OCI-LY3 (cell line): ENCODE data around the gene ACMSD.
A peak's percentile ranks its signal among the peaks of the same experiment; 100 is the strongest.

Experiments
- H2AFZ ChIP-seq: fragments of 200-600, 300-600 bp; shearing (Covaris generic); 2 replicates; pipeline ENCODE4 v1.6.0; 2014; ENCODE audit warnings: antibody characterized with exemption, low read depth, low read length
- H3K27ac ChIP-seq: fragments of 200-600, 300-600 bp; sonication (generic); 2 replicates; pipeline ENCODE4 v1.5.1; 2014; ENCODE audit warnings: mild to moderate bottlenecking, low read length, moderate library complexity, mixed read lengths
- H3K27me3 ChIP-seq: fragments of 200-600, 300-600 bp; sonication (generic); 2 replicates; pipeline ENCODE4 v1.6.1; 2014; ENCODE audit warnings: low read depth, low read length, mixed read lengths
- H3K36me3 ChIP-seq: fragments of 200-600, 300-600 bp; sonication (generic); replicated peaks from 2 replicates; pipeline ENCODE3; 2014; ENCODE audit warnings: low read depth, low read length, mixed read lengths
- H3K4me1 ChIP-seq: fragments of 300-600, 200-600 bp; sonication (generic); 2 replicates; pipeline ENCODE4 v1.6.1; 2014; ENCODE audit warnings: low read length, mixed read lengths
- H3K4me2 ChIP-seq: fragments of 200-600, 300-600 bp; sonication (generic); 2 replicates; pipeline ENCODE4 v1.6.1; 2014; ENCODE audit warnings: low read length, mixed read lengths
- H3K4me3 ChIP-seq: fragments of 300-600, 200-600 bp; sonication (generic); 2 replicates; pipeline ENCODE4 v1.5.1; 2014; ENCODE audit warnings: antibody characterized with exemption, mild to moderate bottlenecking, low read length, moderate library complexity
- H3K79me2 ChIP-seq: fragments of 300-600, 200-600 bp; shearing (Covaris generic); 2 replicates; pipeline ENCODE4 v1.6.1; 2014; ENCODE audit warnings: mild to moderate bottlenecking, low read length, mixed read lengths
- H3K9ac ChIP-seq: fragments of 300-600, 200-600 bp; shearing (Covaris generic); 2 replicates; pipeline ENCODE4 v1.6.0; 2014; ENCODE audit warnings: mild to moderate bottlenecking, low read length, moderate library complexity
- H3K9me3 ChIP-seq: fragments of 200-600, 300-600 bp; shearing (Covaris generic); 2 replicates; pipeline ENCODE4 v1.6.1; 2014; ENCODE audit warnings: low read length, mixed read lengths; ENCODE audit not compliant: insufficient read depth
- H4K20me1 ChIP-seq: fragments of 200-600, 300-600 bp; sonication (generic); 2 replicates; pipeline ENCODE4 v1.6.1; 2016; ENCODE audit warnings: low read length, mixed read lengths; ENCODE audit not compliant: insufficient read depth
- CTCF ChIP-seq: fragments of 200-600, 300-600 bp; sonication (generic); IDR thresholded peaks from 2 replicates; pipeline ENCODE4 v1.5.1; 2014; ENCODE audit warnings: antibody characterized with exemption, low read length, low read depth
- EZH2phosphoT487 ChIP-seq: fragments of 200-600 bp; shearing (Covaris generic); IDR thresholded peaks from 2 replicates; pipeline ENCODE4 v1.6.1; 2018; ENCODE audit warnings: antibody characterized with exemption, mixed run types, low read depth

ACMSD gene

GRCh38 chr2:134910763-134911399 is 72.5 kb downstream of the ACMSD start:
- TF ChIP-seq CTCF (no peak), EZH2phosphoT487 (no peak)
- H3K9ac ChIP-seq = no peak overlapping the region
- H2AFZ ChIP-seq = no peak overlapping the region
- no peaks in the 10 kb centered on the region for H3K79me2 ChIP-seq
- no peaks in the 10 kb centered on the region for H3K36me3 ChIP-seq
- no peak overlapping the region for H3K4me3 ChIP-seq
- no peaks in the 10 kb centered on the region for H4K20me1 ChIP-seq
- no peaks in the 10 kb centered on the region for H3K27me3 ChIP-seq
- no peaks in the 10 kb centered on the region for H3K9me3 ChIP-seq
- no peak overlapping the region for H3K4me2 ChIP-seq
- no peaks in the 10 kb centered on the region for H3K4me1 ChIP-seq
- H3K27ac ChIP-seq = no peak overlapping the region

DNA sequence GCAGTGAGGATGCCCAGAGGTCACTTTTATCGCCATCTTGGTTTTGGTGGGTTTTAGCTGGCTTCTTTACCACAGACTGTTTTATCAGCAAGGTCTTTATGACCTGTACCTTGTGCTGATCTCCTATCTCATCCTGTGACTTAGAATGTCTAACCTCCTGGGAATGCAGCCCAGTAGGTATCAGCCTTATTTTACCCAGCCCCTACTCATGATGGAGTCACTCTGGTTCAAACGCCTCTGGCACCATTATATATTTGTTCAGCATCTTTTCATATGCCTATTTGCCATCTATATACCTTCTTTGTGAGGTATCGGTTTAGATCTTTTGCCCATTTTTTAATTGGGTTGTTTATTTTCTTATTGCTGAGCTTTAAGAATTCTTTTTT is 73.0 kb downstream of the ACMSD start:
- H3K36me3 ChIP-seq = no peaks in the 10 kb centered on the region
- no peak overlapping the region for H3K4me3 ChIP-seq
- H4K20me1 ChIP-seq = no peaks in the 10 kb centered on the region
- no peak overlapping the region for H3K9ac ChIP-seq
- H2AFZ ChIP-seq = no peak overlapping the region
- H3K4me1 ChIP-seq = no peaks in the 10 kb centered on the region
- no peak overlapping the region for H3K27ac ChIP-seq
- TF ChIP-seq CTCF = no peak
- TF ChIP-seq EZH2phosphoT487 = no peak
- no peaks in the 10 kb centered on the region for H3K27me3 ChIP-seq
- 0 out of 2 replicates have a peak, but pooled peaks cover under 1% of the 10 kb centered on the region for H3K79me2 ChIP-seq
- no peaks in the 10 kb centered on the region for H3K9me3 ChIP-seq
- H3K4me2 ChIP-seq = no peak overlapping the region

DNA sequence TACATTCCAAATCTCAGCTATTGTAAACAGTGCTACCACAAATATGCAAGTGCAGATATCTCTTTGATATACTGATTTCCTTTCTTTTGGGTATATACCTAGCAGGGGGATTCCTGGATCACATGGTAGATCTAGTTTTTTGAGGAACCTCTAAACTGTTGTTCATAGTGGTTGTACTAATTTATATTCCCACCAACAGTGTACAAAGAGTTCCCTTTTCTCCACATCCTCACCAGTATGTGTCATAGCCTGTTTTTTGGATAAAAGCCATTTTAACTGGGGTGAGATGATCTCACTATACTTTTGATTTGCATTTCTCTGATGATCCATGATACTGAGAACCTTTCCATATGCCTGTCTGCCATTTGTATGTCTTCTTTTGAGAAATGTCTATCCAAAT is 73.9 kb downstream of the ACMSD start:
- Histone ChIP-seq H3K4me3 (no peak overlapping the region), H3K9me3 (no peaks in the 10 kb centered on the region), H3K79me2 (peaks cover 8% of the 10 kb centered on the region; the same call in 1 of the 2 replicates), H3K4me2 (no peak overlapping the region), H2AFZ (no peak overlapping the region), H3K27ac (no peak overlapping the region), H3K4me1 (peaks cover 6% of the 10 kb centered on the region), H3K27me3 (no peaks in the 10 kb centered on the region), H4K20me1 (no peaks in the 10 kb centered on the region), H3K9ac (no peak overlapping the region), H3K36me3 (no peaks in the 10 kb centered on the region)
- TF ChIP-seq EZH2phosphoT487 = no peak
- TF ChIP-seq CTCF = no peak

DNA sequence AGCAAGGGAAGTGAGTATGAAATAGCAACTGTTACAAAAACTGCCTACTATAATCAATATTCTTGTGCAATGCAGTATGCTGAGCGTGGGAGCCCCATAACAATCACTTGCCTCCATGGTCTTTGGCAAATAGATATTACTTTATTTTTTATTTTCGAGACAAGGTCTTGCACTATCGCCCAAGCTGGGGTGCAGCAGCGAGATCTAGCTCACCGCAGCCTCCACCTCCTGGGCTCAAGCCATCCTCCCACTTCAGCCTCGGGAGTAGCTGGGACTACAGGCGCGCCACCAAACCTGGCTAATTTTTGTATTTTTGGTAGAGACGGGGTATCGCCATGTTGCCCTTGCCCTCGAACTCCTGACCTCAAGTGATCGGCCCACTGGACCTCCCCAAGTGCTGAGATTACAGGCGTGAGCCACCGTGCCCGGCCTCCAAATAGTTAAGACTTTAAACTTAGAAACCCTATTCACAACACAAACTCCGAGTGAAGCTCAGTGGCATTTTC is 79.0 kb downstream of the ACMSD start:
- no peaks in the 10 kb centered on the region for H3K9me3 ChIP-seq
- H3K79me2 ChIP-seq = peaks cover 46% of the 10 kb centered on the region
- H3K27ac ChIP-seq = peak overlapping the region; percentile 96
- peak overlapping the region; percentile 58 for H2AFZ ChIP-seq
- peak overlapping the region; percentile 84 for H3K4me3 ChIP-seq
- peak overlapping the region; percentile 76 for H3K4me2 ChIP-seq
- H4K20me1 ChIP-seq = peaks cover 26% of the 10 kb centered on the region
- TF ChIP-seq EZH2phosphoT487 = no peak
- TF ChIP-seq CTCF = no peak
- peak overlapping the region; percentile 94 for H3K9ac ChIP-seq
- H3K4me1 ChIP-seq = peaks cover 17% of the 10 kb centered on the region
- H3K36me3 ChIP-seq = peaks cover 13% of the 10 kb centered on the region
- H3K27me3 ChIP-seq = no peaks in the 10 kb centered on the region
